Measurements from ENCODE around the gene FBLN1.
"Not testable (repeated sequence)": the region's sequence is repeated elsewhere in the genome, so short reads cannot be mapped to it uniquely, and the experiment has no call there.

FBLN1 gene

GRCh38 chr22:45477366-45478107 lies 25.1 kb upstream of the FBLN1 start:
- no peak for DNase-seq

DNA sequence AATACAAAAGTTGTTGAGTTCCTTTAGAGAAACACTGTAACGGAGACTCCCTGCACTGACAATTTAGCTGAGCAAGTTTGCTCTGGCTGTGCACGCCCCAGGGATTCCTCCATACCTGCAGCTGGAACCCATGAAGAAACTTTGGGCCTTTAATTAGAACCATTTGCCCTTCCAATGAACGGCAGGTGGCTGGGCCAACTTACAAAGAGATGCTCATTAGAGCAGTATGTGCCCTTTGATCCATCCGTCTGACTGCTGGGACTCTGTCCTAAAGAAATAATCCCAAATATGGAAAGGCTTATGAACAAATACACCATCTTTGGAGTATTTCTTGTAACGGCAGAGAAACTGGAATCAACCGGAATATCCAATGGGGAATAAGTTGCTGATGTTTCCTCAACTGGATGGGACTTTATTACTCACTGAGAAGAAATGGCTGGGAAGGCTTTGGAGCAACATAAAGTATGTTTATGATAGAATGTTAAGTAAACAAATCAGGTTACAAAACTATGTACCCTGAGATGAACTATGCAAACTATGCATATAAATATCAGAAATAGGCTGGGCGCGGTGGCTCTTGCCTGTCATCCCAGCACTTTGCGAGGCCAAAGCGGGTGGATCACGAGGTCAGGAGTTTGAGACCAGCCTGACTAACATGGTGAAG lies 24.4 kb upstream of the FBLN1 start:
- no peak for DNase-seq

- DNase-seq = no peak
Observed at GRCh38 chr22:45480717-45481116, 22.0 kb upstream of the FBLN1 start.

GRCh38 chr22:45481661-45482060 lies 21.0 kb upstream of the FBLN1 start:
- DNase-seq = no peak

DNA sequence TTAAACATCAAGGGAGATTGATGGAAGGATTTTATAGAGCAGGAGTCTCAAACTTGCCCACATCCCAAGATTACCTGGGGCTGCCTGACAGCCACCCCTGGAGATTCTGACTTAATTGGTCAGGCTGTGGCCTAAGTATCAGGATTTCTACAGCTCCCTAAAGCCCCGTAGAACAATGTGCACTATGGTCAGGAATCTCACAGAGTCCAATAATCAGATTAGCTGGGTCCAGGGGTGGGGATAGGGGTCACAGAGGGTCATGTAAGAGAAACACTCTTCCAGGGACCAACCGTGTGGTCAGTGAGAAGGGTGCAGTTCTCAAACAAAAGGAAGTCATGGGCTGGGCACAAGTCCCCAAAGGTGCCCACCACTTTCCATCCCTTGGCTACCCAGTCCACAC lies 20.5 kb upstream of the FBLN1 start:
- DNase-seq = no peak

- no peak for DNase-seq
Observed at GRCh38 chr22:45483319-45483718, 19.4 kb upstream of the FBLN1 start.

- DNase-seq = no peak
Observed at GRCh38 chr22:45483918-45484499, 18.7 kb upstream of the FBLN1 start.

DNA sequence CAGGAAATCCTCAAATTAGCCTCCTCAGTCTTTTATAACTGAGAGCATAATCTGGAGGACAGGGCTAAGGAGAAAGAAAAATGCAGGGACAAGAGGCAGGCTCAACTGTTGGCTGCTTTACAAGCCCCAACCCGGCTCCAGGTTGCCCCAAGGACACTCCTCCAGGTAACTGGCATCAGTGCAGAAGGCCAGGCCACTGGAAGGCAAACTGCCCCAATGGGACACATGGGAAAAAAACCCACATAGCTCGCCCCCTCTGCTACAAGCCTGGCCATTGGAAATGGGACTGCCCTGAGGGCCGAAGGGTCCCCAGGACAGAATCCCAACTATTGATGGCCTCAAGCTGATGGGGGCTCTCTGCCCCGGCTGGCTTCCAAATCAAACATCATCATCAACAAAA lies 17.9 kb upstream of the FBLN1 start:
- DNase-seq = no peak

GRCh38 chr22:45485261-45485660 lies 17.4 kb upstream of the FBLN1 start:
- DNase-seq = no peak

DNA sequence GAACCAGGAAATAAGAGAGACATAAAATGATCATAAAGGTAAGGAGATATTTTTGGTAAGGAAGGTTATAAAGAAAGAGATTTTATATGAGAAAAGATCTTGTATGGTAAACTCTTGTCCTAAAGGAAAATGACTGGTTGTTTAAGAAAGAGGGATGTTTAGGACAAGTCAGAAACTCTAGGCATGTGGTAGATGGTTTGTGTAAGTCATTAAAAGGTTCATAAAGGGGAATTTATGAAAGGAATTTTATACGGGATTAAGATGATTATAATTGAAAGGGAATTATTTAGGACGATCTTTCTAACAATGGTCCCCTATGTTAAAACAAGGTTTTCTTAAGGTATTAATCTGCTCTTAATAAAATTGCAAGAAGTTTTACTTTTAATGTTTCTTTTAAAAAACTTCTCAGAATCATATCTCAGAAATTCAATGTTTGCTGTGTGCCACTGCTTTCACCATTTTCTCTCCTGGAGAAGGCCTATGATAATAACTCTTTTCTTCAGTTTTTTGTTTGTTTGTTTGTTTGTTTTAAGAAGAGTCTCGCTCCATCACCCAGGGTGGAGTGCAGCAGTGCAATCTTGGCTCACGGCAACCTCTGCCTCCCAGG lies 13.8 kb upstream of the FBLN1 start:
- DNase-seq = no peak

DNA sequence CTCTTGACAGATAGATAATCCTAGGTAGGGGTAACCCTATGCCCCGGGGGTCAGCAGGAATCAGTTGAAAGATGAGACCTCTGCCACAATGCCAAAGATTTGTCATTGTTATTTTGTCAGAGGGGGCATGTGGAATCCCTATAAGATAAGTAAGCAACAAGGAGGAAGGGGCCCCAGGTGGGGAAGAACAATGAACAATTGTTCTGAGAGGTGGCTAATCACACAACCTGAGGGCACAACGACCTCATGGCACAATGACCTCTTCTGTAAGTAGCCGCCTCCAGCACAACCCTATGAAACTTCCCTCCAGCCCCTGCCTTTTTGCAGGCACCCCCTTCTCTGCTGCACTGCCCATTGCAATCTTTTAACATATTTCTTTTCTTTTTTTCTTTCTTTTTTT lies 11.8 kb upstream of the FBLN1 start:
- no peak for DNase-seq

- DNase-seq = no peak
Observed at GRCh38 chr22:45491841-45492240, 10.8 kb upstream of the FBLN1 start.

- no peak for DNase-seq
Observed at GRCh38 chr22:45493286-45493771, 9.4 kb upstream of the FBLN1 start.

GRCh38 chr22:45494306-45494705 lies 8.4 kb upstream of the FBLN1 start:
- not testable (repeated sequence) for DNase-seq

- not testable (repeated sequence) for DNase-seq
Observed at GRCh38 chr22:45495616-45496015, 7.1 kb upstream of the FBLN1 start.

- no peak for DNase-seq
Observed at GRCh38 chr22:45496451-45496941, 6.2 kb upstream of the FBLN1 start.

DNA sequence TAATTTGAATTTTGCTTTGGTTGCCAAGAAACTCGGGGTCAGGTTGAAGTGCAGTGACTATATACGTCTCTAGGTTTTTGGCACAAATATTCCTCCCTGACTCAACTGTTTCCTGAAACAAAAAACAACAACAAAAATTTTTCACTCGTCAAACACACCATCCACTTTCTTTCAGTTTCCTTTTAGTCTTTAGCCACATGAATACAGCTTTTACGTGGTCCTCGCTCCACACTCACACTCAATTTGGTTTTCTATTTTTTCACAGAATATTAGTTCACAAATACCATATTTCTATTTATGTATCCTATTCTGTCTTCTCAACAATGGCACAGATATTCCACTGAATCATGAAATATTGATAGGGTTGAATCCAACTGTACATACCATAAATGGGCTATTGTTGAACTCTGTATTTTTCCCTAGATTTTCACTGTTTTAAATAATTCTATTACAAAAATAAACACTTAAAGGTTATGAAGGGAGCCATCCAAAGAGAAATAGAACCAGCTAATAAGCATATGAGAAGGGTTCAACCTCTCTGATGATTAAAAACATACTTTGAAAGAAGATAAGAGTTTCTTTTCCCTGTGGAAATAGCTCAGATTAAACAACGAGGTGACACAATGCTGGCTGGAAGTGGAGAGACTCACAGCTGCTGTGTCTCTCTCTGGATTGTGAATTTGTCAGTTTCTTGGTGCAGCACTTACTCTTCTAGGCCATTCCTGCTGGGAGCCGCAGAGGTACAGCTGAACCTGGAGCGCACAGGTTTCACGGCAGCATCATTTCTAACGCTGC lies 5.1 kb upstream of the FBLN1 start:
- no peak for DNase-seq

DNA sequence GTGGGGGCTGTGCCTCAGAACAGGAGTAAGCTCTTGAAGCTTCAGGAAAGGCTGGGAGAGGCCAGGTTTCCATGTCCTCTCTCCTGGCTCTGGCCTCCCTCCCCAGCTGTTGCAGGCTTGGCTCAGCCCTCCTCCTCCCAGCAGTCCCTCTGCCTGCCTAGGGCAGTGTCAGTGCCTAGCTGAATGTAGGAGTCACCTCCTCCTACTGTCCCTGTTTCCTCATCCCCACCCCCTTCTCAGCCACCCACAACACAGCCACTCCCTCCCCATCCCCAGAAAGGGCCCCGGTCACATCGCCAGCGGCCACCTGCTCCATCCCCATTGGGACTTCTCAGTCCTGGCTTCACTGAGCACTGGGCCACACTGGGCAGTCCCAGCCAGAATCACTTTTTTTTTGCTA lies 2.9 kb upstream of the FBLN1 start:
- no peak for DNase-seq

DNA sequence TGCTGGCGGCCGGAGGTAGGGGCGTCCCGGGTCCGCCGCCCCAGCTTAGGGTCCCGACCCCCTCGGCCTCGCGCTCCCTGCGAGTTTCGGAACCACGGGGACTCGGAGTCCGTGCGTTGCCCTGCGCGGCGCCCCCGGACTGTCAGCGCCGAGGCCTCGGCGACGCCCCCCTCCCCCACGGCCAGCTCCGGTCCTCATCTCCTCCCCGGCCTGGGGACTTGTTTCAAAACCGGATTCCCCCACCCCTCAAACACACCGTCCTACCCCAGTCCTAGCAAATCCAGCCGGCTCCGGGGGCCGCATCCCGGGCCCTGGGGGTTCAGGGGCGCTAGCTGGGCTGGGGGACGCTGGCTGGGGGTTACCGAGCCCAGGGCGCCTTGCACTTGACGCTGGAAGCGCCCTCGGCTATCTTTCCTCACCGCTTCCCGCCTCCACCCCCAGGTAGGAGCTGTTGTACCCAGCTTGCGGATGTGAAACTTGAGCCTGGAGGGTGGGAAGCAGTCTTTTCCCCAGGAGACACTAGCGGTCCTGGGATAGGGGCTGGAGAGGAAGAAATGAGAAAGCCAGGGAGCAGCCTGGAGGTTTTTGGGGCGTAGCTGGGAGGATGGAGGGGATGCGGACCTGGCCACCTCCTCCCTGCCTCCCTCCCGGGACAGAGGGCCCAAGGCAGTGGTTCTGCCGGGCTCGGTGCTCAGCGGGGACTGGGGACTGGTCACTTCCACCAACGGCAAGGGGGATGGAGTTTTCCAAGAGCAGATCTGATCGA lies 550 bp downstream of the FBLN1 start:
- DNase-seq = no peak

DNA sequence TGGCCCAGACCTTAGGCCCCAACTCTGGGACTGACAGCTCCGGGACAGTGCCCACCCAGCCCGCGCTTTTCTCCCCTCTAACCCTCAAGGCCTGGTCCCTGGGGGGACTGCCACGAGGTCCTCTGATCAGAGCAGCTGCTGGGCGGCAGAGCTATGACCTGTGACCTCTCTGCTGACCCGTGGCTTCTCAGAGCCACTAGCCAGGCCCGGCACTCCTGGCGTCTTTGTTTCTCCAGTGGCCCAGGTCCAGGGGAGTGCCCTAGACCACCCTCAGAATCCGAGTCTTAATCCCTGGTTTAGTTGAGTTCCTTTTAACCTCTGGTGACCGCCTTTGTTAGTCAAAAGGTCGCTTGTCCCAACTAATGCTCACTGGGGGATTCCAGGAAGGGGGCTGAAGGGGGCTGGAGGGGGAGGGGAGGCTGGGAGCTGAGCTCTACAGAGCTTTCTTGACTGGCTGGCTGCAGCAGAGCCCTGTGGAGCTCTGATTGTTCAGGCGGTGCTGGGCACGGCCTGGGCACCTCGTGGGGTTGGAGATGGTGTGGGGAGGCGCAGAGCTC lies 1.2 kb downstream of the FBLN1 start:
- DNase-seq = no peak

Data from NK-92 treated with Interleukin-12 subunit alpha and Interleukin-12 subunit beta, amount 100 ng/mL, for 24 hours (cell line).